Activated CD4-positive, CD25-positive, alpha-beta regulatory T cell treated with anti-CD3 and anti-CD28 coated beads, Interleukin-2, amount 50 U/mL, for 24 hours (primary cell): ENCODE data around the gene S1PR5.
"Not testable (repeated sequence)": the region's sequence is repeated elsewhere in the genome, so short reads cannot be mapped to it uniquely, and the experiment has no call there.

Source experiments
- ATAC-seq, 2 donors: fragments of 150-1000 bp; cut with Tn5 transposase; one replicate each; pipeline ENCODE4 v1.10.0; 2021; ENCODE audit warnings: mild to moderate bottlenecking in 1 of 2, moderate library complexity in 1 of 2

The S1PR5 gene

GRCh38 chr19:10544242-10544752, 27.1 kb upstream of the S1PR5 start:
- peak in 1 of 2 donors; percentile 16 for ATAC-seq

- ATAC-seq, result peak; percentile 87 to 88
These were observed 26.4 kb upstream of the S1PR5 start, which contains the start of gene ATG4D for GRCh38 chr19:10543420-10544241. Gene ATG4D, plus strand, starts transcription at chr19:10543904. Its CDS starts 187 bp downstream, at chr19:10544091.

DNA sequence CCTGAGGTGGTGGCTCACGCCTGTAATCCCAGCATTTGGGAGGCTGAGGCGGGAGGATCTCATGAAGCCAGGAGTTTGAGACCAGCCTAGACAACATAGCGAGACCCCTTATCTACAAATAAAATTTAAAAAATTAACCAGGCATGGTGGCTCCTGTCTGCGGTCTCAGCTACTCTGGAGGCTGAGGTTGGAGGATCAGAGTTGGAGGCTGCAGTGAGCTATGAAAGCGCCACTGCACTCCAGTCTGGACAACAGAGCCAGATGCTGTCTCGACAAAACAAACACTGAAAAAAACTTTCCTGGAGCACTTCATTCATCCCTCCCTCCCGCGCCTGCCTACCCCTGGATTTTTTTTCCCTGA, 25.8 kb upstream of the S1PR5 start:
- no peak for ATAC-seq

DNA sequence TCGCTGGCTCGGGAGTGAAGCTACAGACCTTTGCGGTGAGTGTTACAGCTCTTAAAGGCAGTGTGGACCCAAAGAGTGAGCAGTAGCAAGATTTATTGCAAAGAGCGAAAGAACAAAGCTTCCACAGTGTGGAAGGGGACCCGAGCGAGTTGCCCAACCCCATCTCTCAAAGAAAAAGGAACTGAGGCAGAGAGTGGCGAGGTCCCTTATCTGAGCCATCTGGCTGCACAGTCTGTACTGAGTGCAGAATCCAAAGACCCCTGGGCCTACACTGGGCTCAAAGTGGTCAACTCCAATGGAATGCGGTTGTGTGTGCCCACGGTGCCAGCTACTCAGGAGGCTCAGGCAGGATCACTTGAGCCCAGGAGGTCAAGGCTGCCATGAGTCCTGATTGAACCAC, 21.8 kb upstream of the S1PR5 start:
- not testable (repeated sequence) for ATAC-seq

DNA sequence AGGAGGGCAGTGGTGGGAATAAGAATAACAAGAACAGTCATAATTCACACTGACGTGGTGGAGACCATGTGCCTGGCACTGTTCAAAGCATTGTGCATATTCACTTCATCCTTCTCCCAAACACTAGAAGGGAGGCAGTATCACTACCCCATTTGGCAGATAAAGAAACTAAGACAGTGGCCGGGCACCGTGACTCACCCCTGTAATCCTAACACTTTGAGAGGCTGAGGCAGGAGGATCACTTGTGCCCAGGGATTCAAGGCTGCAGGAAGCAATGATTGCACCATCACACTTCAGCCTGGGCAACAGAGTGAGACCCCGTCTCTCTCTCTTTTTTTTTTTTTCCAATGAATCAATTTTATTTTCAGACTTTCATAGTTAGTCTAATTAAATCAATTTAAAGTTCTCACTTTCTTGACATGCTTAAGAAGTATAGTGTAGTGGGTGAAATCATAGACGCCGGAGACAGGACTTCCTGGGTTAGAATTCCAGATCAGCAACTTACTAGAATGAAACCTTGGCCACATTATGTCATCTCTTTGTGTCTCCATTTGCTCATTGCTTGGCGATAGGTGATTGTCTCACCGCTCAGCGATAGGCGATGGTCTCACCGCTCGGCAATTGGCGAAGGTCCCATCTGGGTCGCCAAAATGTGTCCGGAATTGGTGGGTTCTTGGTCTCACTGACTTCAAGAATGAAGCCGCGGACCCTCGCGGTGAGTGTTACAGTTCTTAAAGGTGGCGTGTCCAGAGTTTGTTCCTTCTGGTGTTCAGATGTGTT, 21.1 kb upstream of the S1PR5 start:
- ATAC-seq, result no peak

DNA sequence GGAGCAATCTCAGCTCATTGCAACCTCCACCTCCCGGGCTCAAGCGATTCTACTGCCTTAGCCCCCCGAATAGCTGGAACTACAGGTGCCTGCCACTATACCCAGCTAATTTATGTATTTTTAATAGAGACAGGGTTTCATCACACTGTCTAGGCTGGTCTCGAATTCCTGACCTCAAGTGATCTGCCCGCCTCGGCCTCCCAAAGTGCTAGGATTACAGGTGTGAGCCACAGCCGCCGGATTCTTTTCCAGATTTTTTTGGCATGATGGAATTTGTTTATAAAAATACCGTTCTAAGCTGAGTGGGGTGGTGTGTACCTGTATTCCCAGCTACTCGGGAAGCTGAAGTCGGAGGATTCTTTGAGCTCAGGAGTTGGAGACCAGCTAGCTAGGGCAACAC, 20.4 kb upstream of the S1PR5 start:
- no peak for ATAC-seq

DNA sequence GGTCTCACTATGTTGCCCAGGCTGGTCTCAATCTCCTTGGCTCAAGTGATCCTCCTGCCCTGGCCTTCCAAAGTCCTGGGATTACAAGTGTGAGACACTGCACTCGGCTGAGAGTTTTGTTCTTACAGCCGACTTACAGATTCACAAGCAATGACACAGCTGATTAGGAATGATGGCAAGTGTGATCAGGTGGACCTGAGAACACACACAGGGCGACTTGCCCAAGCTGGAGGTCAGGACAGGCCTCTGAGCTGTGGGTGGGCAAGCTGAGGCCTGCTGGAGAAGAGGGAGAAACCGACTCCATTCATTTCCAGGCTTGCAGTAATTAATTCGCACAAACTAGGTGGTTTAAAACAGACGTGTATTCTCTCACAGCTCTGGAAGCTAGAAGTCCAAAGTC, 18.4 kb upstream of the S1PR5 start:
- no peak for ATAC-seq

- ATAC-seq, result no peak
These were observed 16.6 kb upstream of the S1PR5 start for GRCh38 chr19:10533646-10534386.

DNA sequence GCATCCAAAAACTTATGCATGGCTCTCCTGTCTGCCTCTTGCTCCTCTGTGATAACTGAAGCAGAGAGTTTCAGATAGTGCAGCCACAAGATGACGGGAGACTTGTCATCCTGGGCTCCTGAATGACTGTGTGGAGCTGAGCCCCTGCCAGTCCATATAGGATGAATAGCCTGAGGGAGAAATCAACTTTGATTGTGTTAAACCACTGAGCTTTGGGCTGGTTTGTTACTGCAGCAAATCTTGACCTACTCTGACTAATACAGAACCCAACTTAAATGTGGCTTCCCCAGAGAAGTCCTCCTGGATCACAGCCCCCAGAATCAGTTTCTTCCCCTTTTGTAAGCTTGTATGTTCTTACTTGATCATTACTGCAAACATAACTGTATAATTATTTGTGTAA, 15.2 kb upstream of the S1PR5 start:
- no peak for ATAC-seq

- not testable (repeated sequence) for ATAC-seq
These were observed 9.6 kb upstream of the S1PR5 start for GRCh38 chr19:10526887-10527286.

- ATAC-seq, result no peak
These were observed 8.4 kb upstream of the S1PR5 start for GRCh38 chr19:10525636-10526035.

DNA sequence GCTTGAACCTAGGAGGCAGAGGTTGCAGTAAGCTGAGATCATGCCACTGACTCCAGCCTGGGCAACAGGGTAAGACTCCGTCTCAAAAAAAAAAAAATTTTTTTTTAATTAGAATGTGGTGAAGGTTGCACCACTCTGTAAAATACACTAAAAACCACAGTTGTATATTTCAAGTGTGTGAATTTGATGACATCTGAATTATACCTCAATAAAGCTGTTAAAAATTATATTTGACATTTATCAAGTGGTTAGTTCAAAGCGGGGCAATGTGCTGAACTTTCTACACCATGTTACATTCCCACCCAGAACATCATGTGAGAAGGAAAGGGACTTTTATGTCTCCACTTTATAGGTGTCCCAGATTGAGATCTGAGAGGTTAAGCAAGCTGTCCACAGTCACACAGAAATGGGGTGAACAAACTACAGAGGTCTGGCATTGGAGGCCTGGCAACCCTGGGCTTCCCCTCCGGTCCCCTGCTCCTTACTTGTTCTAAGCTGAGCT, 5.9 kb upstream of the S1PR5 start:
- no peak for ATAC-seq

GRCh38 chr19:10521461-10522171, 4.4 kb upstream of the S1PR5 start:
- ATAC-seq, result no peak

DNA sequence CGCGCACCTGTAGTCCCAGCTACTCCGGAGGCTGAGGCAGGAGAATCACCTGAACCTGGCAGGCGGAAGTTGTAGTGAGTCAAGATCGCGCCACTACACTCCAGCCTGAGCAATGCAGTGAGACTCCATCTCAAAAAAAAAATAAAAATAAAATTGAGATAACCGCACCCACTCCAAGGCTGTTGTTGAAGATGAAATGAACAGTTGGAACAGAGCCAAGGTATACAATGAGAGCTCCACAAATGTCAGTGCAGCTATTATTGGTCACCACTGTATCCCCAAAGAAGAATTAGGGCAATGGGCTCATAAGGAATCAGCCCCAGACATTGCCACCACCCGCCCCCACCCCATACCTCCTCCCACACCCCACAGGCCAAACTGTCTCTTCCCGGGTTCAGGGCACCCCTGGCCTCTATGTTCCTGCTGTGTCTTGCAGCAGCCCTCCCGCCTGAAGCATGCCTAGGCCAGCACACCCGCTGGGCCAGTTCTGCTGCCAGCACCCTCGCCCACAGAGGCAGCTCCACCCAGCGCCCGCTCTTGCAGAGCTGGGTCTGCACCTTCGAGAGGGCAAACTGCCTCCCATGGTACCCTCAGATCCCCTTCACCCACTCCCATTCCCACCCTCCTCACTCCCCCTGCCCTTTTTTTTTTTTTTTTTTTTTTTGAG, 3.5 kb upstream of the S1PR5 start:
- ATAC-seq, result no peak

- ATAC-seq, result no peak
These were observed 2.2 kb upstream of the S1PR5 start for GRCh38 chr19:10519421-10519820.

DNA sequence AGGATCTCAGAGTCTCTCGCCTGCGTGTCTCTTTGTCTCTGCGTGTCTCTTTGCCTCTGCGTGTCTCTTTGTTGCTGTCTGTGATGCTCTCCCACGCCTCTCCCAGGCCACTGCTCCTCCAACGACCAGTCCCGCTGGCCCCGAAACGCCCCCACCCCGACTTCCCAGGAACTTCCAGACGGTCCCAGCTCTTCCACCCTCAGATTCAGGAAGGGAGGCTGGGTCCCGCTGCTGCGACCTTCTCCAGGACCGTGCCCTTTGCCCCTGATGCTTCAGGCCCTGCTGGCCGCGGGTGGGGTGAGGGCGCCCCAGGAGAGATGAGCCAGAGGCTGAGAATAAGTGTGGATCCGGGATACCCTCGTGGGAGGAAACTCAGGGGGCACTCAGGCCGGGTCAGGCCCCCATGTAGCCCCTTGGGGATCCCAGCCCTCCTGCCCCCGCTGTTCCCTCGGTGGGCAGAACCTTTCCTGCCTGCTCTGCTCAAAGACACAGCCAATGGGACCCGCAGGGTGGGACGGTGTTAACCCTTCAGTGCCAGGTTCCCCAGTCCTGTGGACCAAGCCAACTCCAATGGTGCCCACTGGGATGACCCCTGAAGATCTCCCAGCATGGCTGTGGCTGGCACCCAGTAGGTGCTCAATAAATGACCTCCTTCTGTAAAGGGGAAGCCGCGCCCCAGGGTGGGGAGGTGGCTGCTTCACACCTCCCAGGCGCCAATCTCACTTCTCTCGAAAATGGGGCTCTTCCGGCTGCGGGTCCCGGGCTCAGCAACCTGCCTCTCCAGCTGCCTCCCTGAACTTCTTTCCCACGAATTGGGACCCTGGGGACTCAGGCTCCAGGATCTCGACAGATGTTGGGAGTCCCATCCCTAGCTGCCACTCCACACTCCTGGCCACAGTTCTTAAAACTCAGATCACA, 1.5 kb upstream of the S1PR5 start:
- ATAC-seq, result no peak

GRCh38 chr19:10517760-10518443, 655 bp upstream of the S1PR5 start:
- peak; percentile 33 to 41 for ATAC-seq

DNA sequence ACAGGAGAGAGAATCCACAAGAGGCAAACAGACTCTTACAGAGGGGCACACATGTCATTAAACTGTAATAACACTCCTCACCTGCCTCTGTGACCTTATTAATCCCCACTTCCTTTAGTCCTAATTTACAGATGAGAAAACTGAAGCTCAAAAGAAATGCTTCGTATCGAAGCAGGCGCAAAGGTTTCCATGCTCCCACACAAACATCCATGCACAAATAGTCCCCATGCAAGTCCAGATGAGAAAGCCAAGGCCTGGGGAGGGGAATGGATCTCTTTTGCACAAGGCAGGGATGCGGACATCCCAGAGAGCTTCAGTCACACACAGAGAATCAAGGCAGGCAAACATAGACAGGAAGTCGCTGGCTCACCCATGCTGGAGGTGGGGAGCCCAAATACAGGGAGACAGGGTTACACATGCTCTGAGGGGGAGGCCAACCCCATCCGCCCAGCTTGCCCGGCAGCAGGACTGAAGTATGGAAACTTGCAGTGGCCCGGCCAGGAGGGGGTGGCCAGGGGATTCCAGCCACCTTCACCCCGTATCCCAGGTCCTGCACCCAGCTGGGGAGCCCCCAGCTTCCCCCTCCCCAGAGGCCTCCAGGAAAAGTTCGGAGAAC, 468 bp downstream of the S1PR5 start:
- ATAC-seq, result no peak

DNA sequence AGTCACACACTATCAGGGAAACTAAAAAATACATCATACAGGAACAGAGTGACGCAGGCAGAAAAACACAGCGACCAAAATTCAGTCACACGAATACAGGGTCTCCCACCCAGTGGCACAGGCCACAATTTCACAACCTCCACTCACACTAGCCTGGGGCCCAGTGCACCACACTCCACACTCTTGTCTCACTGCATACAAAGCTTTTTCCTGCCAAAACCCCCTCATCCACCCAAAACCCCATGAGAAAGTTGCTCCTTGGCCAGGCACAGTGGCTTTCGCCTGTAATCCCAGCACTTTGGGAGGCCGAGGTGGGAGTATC, 1.2 kb downstream of the S1PR5 start:
- ATAC-seq, result no peak
